ENCODE results near the gene ANKRD6.

ANKRD6 gene

DNA sequence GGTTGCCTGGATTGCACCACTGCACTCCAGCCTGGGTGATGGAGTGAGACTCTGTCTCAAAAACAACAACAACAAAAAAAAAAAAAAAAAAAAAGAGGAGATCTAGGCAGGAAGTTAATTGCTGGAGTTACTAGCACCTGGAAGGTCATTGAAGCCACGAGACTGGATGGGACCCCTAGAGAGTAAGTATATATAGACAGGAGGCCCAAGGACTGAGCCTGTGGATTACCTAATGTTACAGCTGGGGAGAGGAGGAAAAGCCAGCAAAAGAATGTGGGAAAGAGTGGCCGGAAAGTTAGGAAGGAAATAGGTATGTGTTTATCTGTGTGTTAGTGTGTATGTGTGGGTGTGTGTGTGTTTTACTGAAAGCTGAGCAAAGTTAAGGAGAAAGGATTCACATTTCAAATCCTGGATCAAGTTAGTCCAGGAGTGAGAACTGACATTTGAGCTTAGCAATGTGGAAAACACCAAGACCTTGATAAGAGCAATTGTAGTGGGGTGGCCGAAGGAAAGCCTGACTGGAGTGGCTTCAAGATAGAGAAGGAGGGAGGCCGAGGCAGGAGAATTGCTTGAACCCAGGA lies 38.4 kb downstream of the ANKRD6 start:
- DNase-seq (ENCODE audit: low read depth in 3 of 3) = no peak

DNA sequence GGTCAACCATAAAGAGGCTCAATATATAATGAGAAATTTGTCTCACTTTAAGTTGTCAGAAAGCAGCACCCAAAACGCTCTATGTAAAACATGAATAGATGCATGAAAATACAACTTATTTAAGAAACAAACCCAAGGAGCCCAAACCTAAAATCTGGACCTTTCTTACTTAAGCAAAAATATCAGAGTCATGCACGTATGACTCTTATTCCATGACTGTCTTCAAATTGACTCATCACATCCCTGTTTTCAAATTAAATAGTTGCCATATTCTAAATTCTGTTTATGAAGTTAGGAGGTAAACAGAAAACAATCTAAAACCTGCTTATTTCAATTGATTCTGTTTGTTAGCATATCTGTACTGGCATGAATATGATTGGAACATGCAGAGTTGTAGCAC lies 42.1 kb downstream of the ANKRD6 start:
- DNase-seq (ENCODE audit: low read depth in 3 of 3) = no peak

DNA sequence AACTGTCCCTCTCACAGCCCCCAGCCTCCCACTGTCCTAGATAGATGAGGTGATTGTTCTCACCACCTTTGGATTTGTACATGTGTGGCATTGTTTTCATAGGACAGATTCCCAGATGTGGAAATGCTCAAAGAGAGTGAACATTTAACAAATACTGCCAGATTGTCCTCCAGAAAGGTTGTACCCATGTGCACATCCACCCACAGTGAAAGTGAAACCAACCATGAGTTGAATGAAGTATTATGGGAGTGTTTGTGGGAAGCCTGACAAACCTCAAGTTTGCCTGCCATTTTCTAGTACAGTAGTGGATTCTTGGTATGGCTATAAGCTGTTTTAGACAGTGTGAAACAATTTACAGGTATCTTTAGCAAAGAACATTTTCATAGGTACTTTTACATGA lies 42.7 kb downstream of the ANKRD6 start:
- no peak for DNase-seq (ENCODE audit: low read depth in 3 of 3)

DNA sequence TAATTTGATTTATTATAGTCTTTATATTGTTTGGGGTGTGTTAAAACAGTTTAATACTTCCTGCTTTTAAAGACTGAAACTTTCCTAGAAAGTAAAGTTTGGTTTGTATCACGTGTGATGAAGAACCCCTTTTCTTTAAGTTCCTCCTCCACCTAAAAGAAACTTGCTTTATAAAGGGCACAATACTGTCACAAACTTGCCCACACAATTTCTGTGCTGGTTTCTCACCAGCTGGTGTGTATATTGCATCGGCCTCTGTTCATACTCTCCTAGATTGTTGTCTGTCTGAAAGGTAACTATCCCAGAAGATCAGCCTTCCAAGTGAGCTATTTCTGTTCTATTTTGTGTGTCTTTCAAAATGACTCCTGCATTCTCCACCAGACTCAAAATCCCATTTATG lies 46.9 kb downstream of the ANKRD6 start:
- DNase-seq (ENCODE audit: low read depth in 3 of 3) = no peak

DNA sequence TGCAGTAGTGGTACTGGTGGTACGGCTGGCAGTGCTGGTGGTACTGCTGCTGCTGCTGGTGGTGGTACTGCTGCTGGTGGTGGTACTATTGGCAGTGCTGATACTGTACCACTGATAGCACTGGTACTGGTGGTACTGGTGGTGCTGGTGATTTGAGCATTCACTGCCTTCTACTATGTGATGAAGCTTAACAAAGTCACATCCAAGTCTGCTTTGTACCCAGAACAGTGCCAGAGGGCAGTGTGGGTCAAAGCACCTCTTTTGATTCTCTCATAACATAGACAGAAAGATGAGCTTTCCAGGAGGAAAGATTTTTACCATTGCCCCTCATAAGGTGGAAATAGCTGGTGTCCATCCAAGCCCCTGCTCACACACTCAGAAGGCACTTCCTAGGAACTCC lies 48.7 kb downstream of the ANKRD6 start:
- no peak for DNase-seq (ENCODE audit: low read depth in 3 of 3)

DNA sequence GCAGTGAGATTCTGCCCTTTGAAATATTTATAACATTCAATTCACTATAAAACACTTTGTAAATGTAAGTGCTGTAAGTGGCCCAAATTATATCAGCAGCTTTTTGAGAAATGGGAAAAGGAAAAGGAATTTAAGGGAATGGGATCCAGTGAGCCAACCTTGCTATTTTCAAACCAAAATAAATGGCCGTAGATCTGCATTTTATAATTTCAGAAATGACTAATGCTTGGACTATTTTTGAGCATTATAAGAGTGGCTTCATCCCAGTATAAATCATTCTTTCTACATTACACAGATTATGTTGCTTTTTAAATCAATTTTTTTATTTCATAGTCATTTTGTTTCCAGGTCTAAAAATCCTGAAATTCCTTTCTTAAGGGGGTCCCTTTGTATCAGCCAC lies 49.2 kb downstream of the ANKRD6 start:
- no peak for DNase-seq (ENCODE audit: low read depth in 3 of 3)

DNA sequence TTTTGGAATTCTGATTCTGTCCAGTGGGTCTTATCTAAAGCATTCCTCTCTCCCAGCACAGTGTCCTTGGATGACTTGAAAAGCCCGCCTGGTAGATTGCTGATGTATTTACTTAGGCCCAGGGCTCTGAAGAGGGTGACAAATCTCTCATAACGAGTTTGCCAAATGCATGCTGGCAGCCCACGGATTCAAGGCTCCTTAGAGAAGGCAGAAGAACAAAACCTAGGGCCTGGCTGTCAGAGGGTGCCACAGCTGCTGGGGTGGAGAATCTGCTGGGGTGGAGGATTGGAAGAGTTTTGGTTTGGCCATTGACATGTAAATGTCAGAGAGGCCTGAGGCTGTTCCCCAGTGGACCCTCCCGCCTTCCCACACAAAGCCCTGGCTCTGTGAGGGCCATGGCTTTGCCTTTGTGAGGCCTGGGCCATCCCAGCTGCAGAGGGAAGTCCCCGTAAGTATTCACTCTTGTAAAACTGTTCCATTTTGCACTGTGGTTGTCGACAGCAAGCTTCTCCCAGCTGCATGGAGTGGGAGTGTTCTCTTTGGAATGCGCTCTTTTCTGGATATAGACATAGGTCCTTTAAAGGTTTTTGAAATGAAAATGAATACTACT lies 50.3 kb downstream of the ANKRD6 start:
- DNase-seq (ENCODE audit: low read depth in 3 of 3) = no peak

DNA sequence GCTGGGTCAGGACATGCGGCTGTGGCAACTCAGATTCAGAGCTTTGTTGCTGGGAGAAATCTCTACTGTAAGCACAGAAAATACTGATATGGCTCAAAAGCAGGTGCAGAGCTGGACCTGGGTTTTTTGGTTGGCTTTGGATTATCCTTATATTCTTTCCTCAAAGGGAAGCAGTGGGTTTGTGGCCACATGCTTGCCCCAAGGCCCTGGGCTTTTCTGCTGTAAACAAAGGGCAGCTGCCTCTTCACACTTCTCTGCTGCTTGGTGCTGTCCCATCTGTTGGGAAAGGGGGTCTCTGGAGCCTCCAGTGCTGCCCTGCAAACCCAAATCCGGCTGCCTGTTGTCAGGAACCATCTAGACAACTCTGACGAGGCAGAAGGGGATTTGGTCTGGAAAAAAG lies 52.4 kb downstream of the ANKRD6 start:
- DNase-seq (ENCODE audit: low read depth in 3 of 3) = no peak

DNA sequence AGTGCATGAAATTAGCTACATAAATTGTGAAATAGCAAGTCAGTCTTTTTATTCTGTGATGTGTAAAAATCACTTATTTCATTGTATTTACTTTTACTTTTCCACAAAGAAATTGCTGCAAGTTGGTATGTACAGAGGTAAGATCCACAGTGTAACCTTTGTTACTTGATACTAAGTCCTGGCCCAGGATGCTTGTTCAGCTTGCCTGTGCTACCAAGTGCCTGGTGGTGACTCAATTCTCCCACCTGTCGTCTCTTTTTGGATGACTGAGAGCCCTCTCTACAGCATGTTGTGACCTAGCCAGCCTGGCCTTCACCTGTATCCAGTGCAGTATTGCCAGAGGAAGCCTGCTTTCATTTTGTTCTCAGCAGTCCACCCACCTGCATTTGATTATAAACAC lies 54.9 kb downstream of the ANKRD6 start:
- no peak for DNase-seq (ENCODE audit: low read depth in 3 of 3)

DNA sequence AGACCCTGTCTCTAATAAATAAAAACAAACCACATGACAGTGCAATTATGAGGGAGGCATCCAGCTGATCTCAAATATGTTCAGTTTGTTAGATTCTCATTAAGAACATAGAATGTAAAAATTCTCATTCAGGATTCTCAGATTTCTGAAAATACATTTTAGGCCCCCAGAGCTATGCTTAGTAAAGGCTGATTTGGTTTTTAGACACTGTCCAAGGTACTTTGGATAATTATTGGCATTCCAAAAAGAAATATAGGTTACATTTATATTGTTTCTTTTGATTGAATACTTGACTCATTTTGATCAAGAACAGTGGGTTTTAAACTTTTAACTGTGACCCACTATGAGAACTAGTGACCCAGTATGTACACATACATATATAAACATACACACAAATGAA lies 55.5 kb downstream of the ANKRD6 start:
- no peak for DNase-seq (ENCODE audit: low read depth in 3 of 3)

DNA sequence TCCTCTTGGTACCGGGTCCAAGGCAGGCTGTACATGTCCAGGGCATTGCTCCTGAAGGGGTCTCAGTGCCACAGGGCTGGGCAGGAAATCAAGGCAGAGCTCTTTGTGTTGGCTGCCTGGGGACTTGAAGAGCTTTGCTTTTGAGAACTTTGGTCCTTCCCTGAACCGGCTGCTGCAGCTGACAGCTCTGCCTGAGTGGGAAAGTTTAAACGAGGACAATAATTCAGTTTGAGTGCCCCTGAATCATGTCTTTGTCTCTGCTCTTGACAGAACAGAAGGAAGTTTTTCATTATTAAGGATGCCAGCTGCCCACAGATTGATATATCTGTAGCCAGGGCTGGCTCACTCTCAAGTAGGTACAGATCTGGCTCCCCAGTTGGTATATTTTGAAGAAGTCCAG lies 56.1 kb downstream of the ANKRD6 start:
- DNase-seq (ENCODE audit: low read depth in 3 of 3) = no peak

DNA sequence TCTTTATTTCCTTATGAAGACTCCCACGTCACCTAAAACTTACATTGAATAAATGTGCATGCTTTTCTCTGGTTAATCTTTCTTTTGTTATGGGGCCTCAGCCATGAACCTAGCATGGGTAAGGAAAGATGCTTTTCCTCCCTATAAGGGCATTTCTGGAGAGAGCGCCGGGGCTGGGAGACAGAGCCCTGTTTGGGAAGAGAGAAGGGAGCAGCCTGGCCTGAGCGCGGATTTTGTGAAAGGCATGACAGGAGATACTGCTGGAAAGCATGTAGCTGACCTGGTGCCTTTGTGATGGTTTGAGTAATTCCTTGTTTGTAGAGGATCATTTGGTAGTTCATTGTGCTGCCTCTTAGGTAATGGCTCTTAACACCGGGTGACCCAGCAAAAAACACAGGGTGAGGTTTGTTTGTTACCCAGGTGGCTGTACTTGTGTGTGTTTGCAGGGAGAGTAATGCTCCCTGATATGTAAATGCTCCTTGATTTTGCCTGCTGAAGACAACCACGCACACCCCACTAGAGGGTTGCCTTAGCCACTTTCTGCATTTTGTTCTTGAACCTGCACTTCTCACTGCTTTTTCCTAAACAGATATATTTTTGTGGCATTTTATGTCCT lies 59.2 kb downstream of the ANKRD6 start:
- DNase-seq (ENCODE audit: low read depth in 3 of 3) = no peak

DNA sequence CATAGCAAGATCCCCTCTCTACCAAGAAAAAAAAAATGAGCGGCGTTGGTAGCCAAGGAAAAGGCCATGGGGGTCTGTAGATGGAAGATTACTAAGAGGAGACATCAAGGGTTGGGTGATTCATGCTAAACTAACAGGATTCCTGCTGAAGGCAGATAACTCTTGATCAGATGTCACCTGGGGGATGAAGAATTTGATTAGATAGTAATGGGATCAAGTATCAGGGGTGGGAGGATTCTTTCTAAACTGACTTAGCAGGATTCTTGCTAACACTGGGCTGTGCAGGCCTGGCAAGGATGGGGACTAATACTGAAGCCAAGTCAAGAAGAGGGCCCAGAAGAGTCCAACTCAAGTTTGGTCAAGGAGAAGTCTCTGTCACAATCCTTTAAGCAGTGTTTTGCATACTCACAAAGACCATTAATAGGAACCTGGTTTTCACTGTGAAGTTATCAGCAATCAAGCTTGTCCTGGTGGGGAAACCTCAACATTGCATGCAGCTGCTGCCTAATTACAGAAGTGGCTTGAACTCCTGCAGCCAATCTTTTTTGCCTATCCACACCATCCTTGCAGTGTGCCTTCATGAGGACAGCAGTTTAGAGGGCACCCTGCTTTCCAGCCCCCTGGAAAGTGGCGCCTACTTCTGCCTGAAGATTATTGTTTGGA lies 61.3 kb downstream of the ANKRD6 start:
- DNase-seq (ENCODE audit: low read depth in 3 of 3) = no peak

DNA sequence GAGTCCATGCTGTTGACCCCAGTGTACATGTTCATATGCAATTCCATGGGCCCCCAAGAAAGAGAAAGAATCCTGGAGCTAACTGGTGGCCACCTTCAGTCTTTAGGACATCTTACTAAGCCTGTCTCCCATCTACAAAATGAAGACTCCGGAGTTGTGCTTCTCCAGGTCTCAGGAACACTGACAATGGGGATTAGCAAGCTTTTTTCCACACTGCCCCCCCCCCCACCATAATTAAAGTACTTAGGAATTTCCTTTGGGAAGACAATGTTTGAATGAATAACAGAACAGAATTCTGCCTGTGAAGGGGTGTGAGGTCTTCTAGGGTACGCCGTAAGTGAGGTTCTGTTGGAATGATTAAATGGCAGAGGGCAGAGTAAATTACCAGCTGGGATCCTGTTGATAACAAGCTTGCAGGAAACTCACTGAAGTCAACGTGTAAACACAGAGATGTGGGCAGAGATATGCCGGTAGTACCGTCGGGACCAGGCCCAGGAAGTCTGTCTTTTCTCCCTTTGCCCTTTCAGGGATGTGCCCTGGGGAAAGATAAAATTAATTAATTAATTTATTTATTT lies 63.1 kb downstream of the ANKRD6 start:
- no peak for DNase-seq (ENCODE audit: low read depth in 3 of 3)

DNA sequence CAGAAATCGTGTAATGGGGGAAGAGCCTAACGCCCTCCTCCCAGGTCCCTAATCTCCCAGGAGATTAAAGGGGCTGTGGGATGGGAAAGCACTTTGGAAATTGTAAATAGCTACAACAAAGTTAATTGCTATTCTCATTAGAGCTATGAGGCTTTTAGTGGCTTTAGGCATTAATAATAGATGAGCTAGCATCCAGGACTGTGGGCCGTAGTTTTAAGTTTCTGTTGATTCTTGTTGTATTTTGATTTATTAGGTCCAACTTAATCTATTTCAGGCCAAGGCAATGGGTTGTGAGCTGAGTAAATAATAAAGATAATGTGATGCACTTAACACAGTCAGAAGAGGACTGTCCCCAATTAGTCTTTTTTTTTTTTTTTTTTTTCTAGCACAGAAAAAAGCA lies 67.7 kb downstream of the ANKRD6 start:
- DNase-seq (ENCODE audit: low read depth in 3 of 3) = no peak

DNA sequence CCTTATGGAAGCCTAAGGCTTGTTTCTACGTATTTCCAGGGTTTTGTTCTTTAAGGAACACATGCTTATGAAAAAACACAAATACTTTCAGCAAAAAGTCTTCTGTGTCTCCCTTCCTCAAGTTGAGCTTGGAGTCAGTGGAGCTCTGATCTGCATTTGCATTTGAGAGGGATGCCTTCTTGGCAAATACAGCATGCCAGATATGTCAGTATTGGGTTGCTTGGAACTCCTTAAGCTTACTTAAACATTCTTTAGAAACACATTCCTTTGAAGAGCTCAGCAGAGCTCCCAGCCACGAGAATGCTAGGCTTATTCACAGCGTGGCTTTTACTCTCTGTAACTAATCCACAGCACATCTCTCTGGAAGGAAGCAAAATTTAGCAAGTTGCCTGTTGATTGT lies 68.3 kb downstream of the ANKRD6 start:
- no peak for DNase-seq (ENCODE audit: low read depth in 3 of 3)

DNA sequence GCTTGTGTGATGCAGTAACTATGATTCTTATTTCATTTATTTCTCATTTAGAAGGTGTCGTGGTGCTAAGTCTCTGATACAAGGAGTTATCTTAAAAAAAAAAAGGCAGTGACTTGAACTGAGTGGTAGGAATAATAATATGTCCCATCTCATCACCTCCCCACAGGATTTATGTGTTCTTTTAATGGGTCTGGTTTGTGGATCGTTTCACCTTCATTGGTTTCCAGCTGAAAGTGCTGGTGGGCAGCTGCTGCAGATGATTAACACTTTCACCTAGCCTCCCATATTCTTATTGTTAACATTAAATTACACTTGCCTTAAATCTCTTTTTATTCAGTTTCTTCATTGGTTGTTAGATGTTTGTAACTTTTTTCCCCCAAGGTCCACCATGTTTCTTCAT lies 68.8 kb downstream of the ANKRD6 start:
- DNase-seq (ENCODE audit: low read depth in 3 of 3) = no peak

DNA sequence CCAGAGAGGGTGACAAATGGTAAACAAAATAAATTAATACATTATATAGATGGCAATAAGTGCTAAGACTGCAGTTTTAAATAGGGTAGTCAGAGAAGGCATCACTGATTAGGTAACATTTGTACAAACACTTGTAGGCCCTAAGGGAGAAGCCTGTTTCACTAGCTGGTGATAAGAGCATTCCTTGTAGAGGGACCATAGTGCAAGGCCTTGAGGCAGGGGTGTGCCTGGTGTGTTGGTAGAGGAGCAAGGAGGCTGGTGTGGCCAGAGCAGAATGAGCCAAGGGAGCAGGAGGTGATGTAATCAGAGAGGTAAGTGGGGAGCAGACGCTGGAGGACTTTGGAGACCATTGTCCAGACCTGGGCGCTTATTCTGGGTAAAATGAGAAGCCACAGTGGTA lies 70.7 kb downstream of the ANKRD6 start:
- no peak for DNase-seq (ENCODE audit: low read depth in 3 of 3)

DNA sequence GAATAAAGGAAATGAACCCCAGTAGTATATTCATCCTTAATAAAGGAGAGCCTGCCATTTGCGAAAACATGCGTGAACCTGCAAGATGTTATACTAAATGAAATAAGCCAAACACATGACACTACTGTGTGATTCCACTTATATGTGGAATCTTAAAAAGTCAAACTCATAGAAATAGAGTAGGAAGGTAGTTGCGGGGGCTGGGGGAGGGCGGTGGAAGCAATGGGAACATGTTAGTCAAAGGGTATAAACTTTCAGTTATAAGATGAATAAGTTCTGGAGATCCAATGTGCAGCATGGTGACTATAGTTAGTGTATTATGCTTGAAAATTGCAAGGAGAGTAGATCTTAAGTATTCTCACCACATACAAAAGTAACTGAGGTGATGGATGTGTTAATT lies 72.9 kb downstream of the ANKRD6 start:
- no peak for DNase-seq (ENCODE audit: low read depth in 3 of 3)

DNA sequence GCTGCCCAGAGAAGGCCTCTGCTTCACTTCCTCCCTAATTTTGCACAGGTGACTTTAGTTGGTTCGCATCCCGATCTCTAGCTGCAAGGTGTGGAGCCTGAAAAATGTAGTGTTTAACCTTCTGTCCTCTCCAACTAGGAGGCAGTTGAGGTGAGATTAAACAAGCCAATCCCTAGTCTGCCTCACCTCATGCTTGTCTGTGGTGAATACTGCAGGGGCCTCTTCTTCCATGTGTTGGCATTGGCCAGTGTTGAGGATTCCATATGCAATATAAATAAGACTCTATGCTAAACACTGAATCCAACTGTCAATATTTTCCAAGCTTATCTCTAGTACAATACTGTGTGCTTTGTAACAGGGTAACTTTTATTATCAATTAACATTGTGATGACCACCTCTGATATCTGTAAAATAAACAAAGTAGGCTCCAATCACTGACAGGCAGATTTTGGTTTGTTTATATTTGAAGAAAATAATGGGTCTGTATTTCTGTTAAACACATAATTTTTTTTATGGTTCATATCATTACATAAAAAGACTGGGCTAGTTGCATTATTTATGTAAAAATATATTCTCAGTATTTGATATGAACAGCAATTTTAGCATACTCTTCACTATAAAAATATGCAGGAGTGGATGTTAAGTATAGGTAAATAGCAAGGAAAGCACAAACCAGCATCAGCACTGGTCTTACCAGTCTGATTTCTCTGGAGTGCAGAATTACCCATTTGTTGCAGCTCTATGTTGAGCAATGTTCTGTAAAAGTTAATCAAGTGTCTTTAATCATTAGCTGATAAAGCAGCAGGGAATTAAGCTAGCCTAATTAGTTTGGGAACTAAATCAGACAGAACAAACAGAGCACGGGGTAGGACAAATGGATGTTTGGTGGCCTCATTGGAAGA lies 74.0 kb downstream of the ANKRD6 start:
- no peak for DNase-seq (ENCODE audit: low read depth in 3 of 3)

DNA sequence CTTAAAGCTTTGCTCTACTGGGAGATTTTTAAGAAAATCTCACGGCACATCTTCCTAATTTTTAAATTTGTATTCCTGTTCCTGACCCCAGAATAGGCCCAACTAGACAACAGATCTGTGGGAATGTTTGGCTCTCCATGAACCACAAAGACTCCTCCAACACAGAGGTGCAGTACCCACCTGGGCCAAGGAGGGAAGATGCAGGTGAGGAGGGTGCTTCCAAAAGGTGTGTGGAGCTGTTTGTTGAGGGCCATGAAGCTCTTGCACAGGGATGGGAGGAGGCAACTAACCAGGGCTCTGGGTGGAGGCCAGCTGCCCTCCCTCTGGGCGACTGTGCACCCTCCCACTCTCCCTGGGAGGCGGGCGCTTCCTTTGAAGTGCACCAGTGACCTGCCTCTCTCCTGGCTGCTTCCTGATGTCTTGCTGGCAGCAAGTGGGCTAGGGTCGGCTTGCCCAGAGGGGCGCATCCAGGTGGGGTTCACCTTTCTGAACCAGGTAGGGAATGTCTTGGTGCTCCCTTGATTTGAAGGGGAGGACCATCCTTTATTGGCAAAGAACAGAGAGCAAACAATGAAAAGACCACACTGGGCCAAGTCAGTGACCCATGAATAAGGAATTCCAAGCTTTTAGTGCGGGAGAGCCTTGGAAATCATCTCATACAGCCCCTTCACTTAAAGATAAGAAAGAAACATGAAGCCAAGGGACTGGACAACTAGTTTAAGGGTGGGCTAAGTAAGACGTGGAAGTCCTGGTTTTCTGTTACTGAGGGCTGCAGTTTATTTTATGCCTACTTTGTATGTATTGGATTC lies 76.0 kb downstream of the ANKRD6 start:
- DNase-seq (ENCODE audit: low read depth in 3 of 3) = no peak

Measured in stimulated activated CD4-positive, alpha-beta T cell treated with anti-CD3 and anti-CD28 coated beads, TNF-alpha, amount 100 ng/mL, for 4 hours (primary cell).